K562 (cell line): ENCODE data around the gene EVL. TPM values are rescaled to one million over a fixed set of nuclear protein-coding genes. Genes with fewer than 3 reads are reported as not detected.

ENCODE experiments used
- ATAC-seq: fragments of 200-7000 bp; cut with Tn5 transposase; 3 replicates; pipeline ENCODE4 v1.9.1; 2020; ENCODE audit warnings: moderate library complexity
- BruUV-seq: library from RNA; stranded (reverse); fragments of 400-500 nt; replicated peaks from 2 replicates; lab custom pipeline; 2021; lab: Mats Ljungman, UMichigan
- CTCF ChIA-PET: fragments of 300-600 bp; formaldehyde crosslinking; extraction: SDS; loops from one replicate; lab custom pipeline; 2021; ENCODE audit warnings: low intra/inter-chr PET ratio; lab: Yijun Ruan, JAX
- POLR2A ChIA-PET: fragments of 300-600, 350-650 bp; sonication (Branson Sonifier 250); formaldehyde crosslinking; extraction: SDS; loops from one replicate; lab custom pipeline; 2021; ENCODE audit warnings: antibody characterized with exemption, inconsistent platforms; lab: Yijun Ruan, JAX
- DNase-seq, 4 experiments: peaks; one replicate each; pipeline versions ENCODE4 v3.0.0 to v3.0.0-alpha.2; 2011 to 2018; ENCODE audit warnings: low spot score in 3 of 4, mixed read lengths in 3 of 4; ENCODE audit errors: extremely low read depth in 1 of 4
- FAIRE-seq: peaks from 2 replicates; lab custom pipeline; 2011; peaks lifted over from hg19 to GRCh38; lab: Jason Lieb, UNC
- H2AFZ ChIP-seq: 2 replicates; pipeline ENCODE4 v1.6.0; 2011; ENCODE audit warnings: low read depth, low read length, control low read depth, inconsistent platforms
- H3K27ac ChIP-seq: fragments of 200-600 bp; 3 replicates; pipeline ENCODE4 v1.8.0; 2011; ENCODE audit warnings: low read depth, mild to moderate bottlenecking, control low read depth, inconsistent platforms, low read length, moderate library complexity, mixed read lengths; ENCODE audit errors: extremely low read depth
- H3K27me3 ChIP-seq, 2 experiments: fragments of 300-600 bp in 1 of 2; 2 replicates in 1 of 2; 3 replicates in 1 of 2; pipeline versions ENCODE4 v1.6.0 to v1.8.0; 2011; ENCODE audit warnings: inconsistent platforms in 2 of 2, low read length in 2 of 2, mild to moderate bottlenecking in 1 of 2, mixed read lengths in 1 of 2, moderate library complexity in 1 of 2; ENCODE audit not compliant: control insufficient read depth in 2 of 2, insufficient read depth in 2 of 2
- H3K36me3 ChIP-seq: fragments of 300-600 bp; 3 replicates; pipeline ENCODE4 v1.8.0; 2011; ENCODE audit warnings: mild to moderate bottlenecking, low read length, inconsistent platforms; ENCODE audit not compliant: control insufficient read depth, insufficient read depth
- H3K4me1 ChIP-seq, 2 experiments: fragments of 200-600 bp in 1 of 2; replicated peaks in 1 of 2; 2 replicates in 1 of 2; 3 replicates in 1 of 2; pipeline versions ENCODE4 v1.5.1 to v1.8.0; 2011; ENCODE audit warnings: inconsistent platforms in 2 of 2, low read length in 2 of 2, mild to moderate bottlenecking in 1 of 2, mixed read lengths in 1 of 2, moderate library complexity in 1 of 2; ENCODE audit not compliant: control insufficient read depth in 2 of 2, insufficient read depth in 2 of 2
- H3K4me2 ChIP-seq: 2 replicates; pipeline ENCODE4 v1.6.1; 2011; ENCODE audit warnings: low read length, control low read depth, inconsistent platforms, mixed read lengths; ENCODE audit not compliant: insufficient read depth
- H3K4me3 ChIP-seq: fragments of 200-600 bp; sonication (generic), shearing (Covaris generic); 2 replicates; pipeline ENCODE4 v1.5.1; 2016; ENCODE audit warnings: control low read depth, inconsistent platforms
- H3K79me2 ChIP-seq: fragments of 200-600 bp; 3 replicates; pipeline ENCODE4 v1.8.0; 2011; ENCODE audit warnings: low read length, inconsistent platforms; ENCODE audit not compliant: control insufficient read depth, insufficient read depth
- H3K9ac ChIP-seq, 2 experiments: 2 replicates each; pipeline versions ENCODE4 v1.6.0 to v1.6.1; 2011; ENCODE audit warnings: low read depth in 2 of 2, low read length in 2 of 2, control low read depth in 1 of 2, inconsistent platforms in 1 of 2, mild to moderate bottlenecking in 1 of 2, mixed read lengths in 1 of 2; ENCODE audit not compliant: insufficient read depth in 1 of 2
- H3K9me1 ChIP-seq: one replicate; pipeline ENCODE4 v1.6.0; 2011; ENCODE audit warnings: inconsistent platforms, mild to moderate bottlenecking, low read length, moderate library complexity; ENCODE audit not compliant: control insufficient read depth, insufficient read depth
- H3K9me3 ChIP-seq: replicated peaks from 2 replicates; pipeline ENCODE4 v1.5.1; 2011; ENCODE audit warnings: low read depth, low read length, inconsistent platforms; ENCODE audit not compliant: control insufficient read depth, insufficient read depth
- H4K20me1 ChIP-seq: replicated peaks from 2 replicates; pipeline ENCODE4 v1.6.1; 2011; ENCODE audit warnings: low read length, inconsistent platforms, mixed read lengths; ENCODE audit not compliant: control insufficient read depth, insufficient read depth
- BDP1 ChIP-seq: IDR thresholded peaks from 3 replicates; pipeline ENCODE4 v1.6.1; 2011; ENCODE audit not compliant: insufficient read length, insufficient read depth
- CTCF ChIP-seq, 3 experiments: IDR thresholded peaks in 2 of 3; conservative IDR thresholded peaks in 1 of 3; 2 replicates each; pipeline ENCODE4 v1.5.1; 2011 to 2012; ENCODE audit warnings: low read length in 3 of 3, mild to moderate bottlenecking in 3 of 3, control low read depth in 2 of 3, improper control_type of control experiment in 1 of 3, inconsistent platforms in 1 of 3, low read depth in 1 of 3, mixed read lengths in 1 of 3, moderate library complexity in 1 of 3; ENCODE audit not compliant: insufficient read depth in 2 of 3
- ERF ChIP-seq: fragments of 450-650 bp; formaldehyde crosslinking; IDR thresholded peaks from 2 replicates; pipeline ENCODE4 v1.4.0; 2020; ENCODE audit warnings: mild to moderate bottlenecking, mixed read lengths
- FOXP4 ChIP-seq: sonication (generic); formaldehyde crosslinking; IDR thresholded peaks from 2 replicates; pipeline ENCODE4 v1.8.0; 2022; ENCODE audit warnings: mild to moderate bottlenecking, missing genetic modification reagents, borderline replicate concordance
- FUS ChIP-seq: fragments of 200-400 bp; formaldehyde crosslinking; optimal IDR thresholded peaks from 2 replicates; pipeline ENCODE3; 2017; ENCODE audit warnings: low read depth, low read length
- HNRNPUL1 ChIP-seq: fragments of 200-400 bp; formaldehyde crosslinking; IDR thresholded peaks from 2 replicates; pipeline ENCODE4 v1.6.1; 2017; ENCODE audit warnings: low read length
- KAT2B ChIP-seq: IDR thresholded peaks from one replicate; pipeline ENCODE4 v1.6.1; 2012; ENCODE audit warnings: low read depth, mild to moderate bottlenecking, control low read depth, inconsistent platforms, low read length, moderate library complexity
- KLF13 ChIP-seq: fragments of 450-650 bp; IDR thresholded peaks from 2 replicates; pipeline ENCODE4 v1.6.1; 2016; ENCODE audit warnings: missing genetic modification characterization, low read depth, mild to moderate bottlenecking, missing compliant biosample characterization, moderate library complexity, borderline replicate concordance
- POLR2AphosphoS2 ChIP-seq: IDR thresholded peaks from 2 replicates; pipeline ENCODE4 v1.6.1; 2012; ENCODE audit warnings: low read length, improper control_type of control experiment
- SMAD3 ChIP-seq: fragments of 450-650 bp; formaldehyde crosslinking; conservative IDR thresholded peaks from 2 replicates; pipeline ENCODE4 v1.4.0; 2020; ENCODE audit warnings: mild to moderate bottlenecking
- SNIP1 ChIP-seq: fragments of 450-650 bp; IDR thresholded peaks from 2 replicates; pipeline ENCODE4 v1.7.1; 2017; ENCODE audit warnings: low read depth, mild to moderate bottlenecking
- STAT5B ChIP-seq: fragments of 250-450 bp; sonication (Bioruptor Pico); IDR thresholded peaks from 2 replicates; pipeline ENCODE4 v1.8.0; 2021; ENCODE audit warnings: mild to moderate bottlenecking, inconsistent platforms
- TAF7 ChIP-seq: fragments of 450-650 bp; IDR thresholded peaks from 2 replicates; pipeline ENCODE4 v1.6.1; 2016; ENCODE audit warnings: missing genetic modification characterization, missing compliant biosample characterization
- ZNF583 ChIP-seq: fragments of 250-450 bp; sonication (Bioruptor Pico); IDR thresholded peaks from 2 replicates; pipeline ENCODE4 v1.4.0; 2020
- ZNF644 ChIP-seq: fragments of 200-800 bp; sonication (Bioruptor generic); IDR thresholded peaks from 2 replicates; pipeline ENCODE4 v1.6.1; 2016; ENCODE audit warnings: low read depth, missing genetic modification characterization, missing compliant biosample characterization
- WGBS: fragments of 100-300 bp; shearing (Covaris generic); methylation state at CpG from one replicate; pipeline ENCODE4 v1.1.6; 2016; ENCODE audit warnings: low coverage, mixed read lengths; ENCODE audit not compliant: insufficient coverage; ENCODE audit errors: missing lambda C conversion rate; 5-methylcytosine and 5-hydroxymethylcytosine counted together
- in situ Hi-C: fragments of 300-500 bp; cut with MboI; formaldehyde crosslinking; loops from 4 replicates; pipeline ENCODE4 v1.15.0; 2018; ENCODE audit warnings: inconsistent platforms, mixed read lengths
- intact Hi-C: fragments of 100-400 bp; cut with micrococcal nuclease; formaldehyde crosslinking; loops from 2 replicates; pipeline ENCODE4 v1.14.2; 2022
- polyA plus RNA-seq, 8 experiments: library from polyadenylated mRNA; depleted of rRNA in 4 of 8; stranded (reverse) in 5 of 8; unstranded in 3 of 8; fragments of >200 nt; fragmentation: Nextera tagmentation in 2 of 8; fragmentation: Illumina TruSeq in 1 of 8; extraction: Ambion mirVana in 2 of 8; extraction: Trizol in 1 of 8; gene quantifications; 2 replicates each; pipeline versions ENCODE4 v1.2.1 to v1.2.3, GENCODE V29; 2011 to 2014; ENCODE audit warnings: inconsistent platforms in 1 of 8, missing spikeins in 1 of 8
- total RNA-seq, 7 experiments: library from RNA; depleted of rRNA in 6 of 7; stranded (reverse); fragments of >200 nt in 6 of 7; fragmentation: Illumina TruSeq in 2 of 7; extraction: Trizol in 2 of 7; gene quantifications; 2 replicates each; pipeline versions ENCODE4 v1.2.1 to v1.2.3, GENCODE V29; 2011 to 2021; ENCODE audit warnings: low replicate concordance in 1 of 7

The EVL gene
- total and polyA plus RNA-seq, 9 of the 15 experiments (the other 6 are each of a cell fraction or from before 2014, with no cell fraction given): 2.9 to 43.4 (median 23.9) TPM

- 0 out of 6 replicates have a peak, but pooled peaks of 1 of the 3 experiments have one; percentile 13 for TF ChIP-seq CTCF (IDR thresholded peaks at IDR 0.05 in 2 of 3, conservative IDR thresholded peaks at IDR 0.05 in 1 of 3; ENCODE audit: insufficient read depth in 2 of 3, low read depth in 1 of 3, low read length in 3 of 3)
Measured at GRCh38 chr14:100104523-100105300, 39.5 kb downstream of the EVL start (continued).

GRCh38 chr14:100105357-100106169 lies 40.3 kb downstream of the EVL start:
- CTCF ChIA-PET: no interaction called here
- FAIRE-seq (no peak), ATAC-seq (no peak), DNase-seq (no peak)
- in situ Hi-C loops (no loop called here), intact Hi-C loops (no loop called here)
- H3K4me1 ChIP-seq: peaks cover 18 to 19% of the 10 kb centered on the region in 2 experiments; a peak in 4 of 5 replicates
- peaks cover 3% of the 10 kb centered on the region; the same call in 1 of the 3 replicates for H3K36me3 ChIP-seq
- no peaks in the 10 kb centered on the region for H3K9me1 ChIP-seq
- no peak overlapping the region for H3K4me2 ChIP-seq
- peaks cover 2% of the 10 kb centered on the region; the same call in 2 of the 3 replicates for H3K79me2 ChIP-seq
- POLR2A ChIA-PET: interaction anchor here (0.7 kb wide), 1 partner anchor 29 kb away, joined by 3 read pairs; no protein-coding TSS in a partner anchor
- H3K9ac ChIP-seq: no peak overlapping the region
- no peaks in the 10 kb centered on the region; the same call in 1 of the 2 replicates for H4K20me1 ChIP-seq
- H3K27me3 ChIP-seq: no peaks in the 10 kb centered on the region
- H2AFZ ChIP-seq: no peak overlapping the region
- TF ChIP-seq FOXP4 (CRISPR knock-in tag) (no peak), KLF13 (no peak), KAT2B (no peak), TAF7 (tag) (no peak), STAT5B (CRISPR knock-in tag) (no peak), POLR2AphosphoS2 (no peak), SMAD3 (CRISPR knock-in tag) (no peak), ZNF644 (tag) (no peak), BDP1 (no peak), HNRNPUL1 (no peak), ZNF583 (CRISPR knock-in tag) (no peak), SNIP1 (no peak), FUS (no peak), ERF (CRISPR knock-in tag) (no peak)
- H3K4me3 ChIP-seq: no peak overlapping the region
- no TSS peak for BruUV-seq
- H3K9me3 ChIP-seq: no peaks in the 10 kb centered on the region
- no peak overlapping the region for H3K27ac ChIP-seq
- WGBS: 82% methylated on average over 16 of the region's 16 CpGs
